Measurements from ENCODE around the gene GLIS2.
A peak's percentile ranks its signal among the peaks of the same experiment; 100 is the strongest.
"Not testable (repeated sequence)": the region's sequence is repeated elsewhere in the genome, so short reads cannot be mapped to it uniquely, and the experiment has no call there.

Gene GLIS2

GRCh38 chr16:4333308-4333638 lies 17.4 kb downstream of the GLIS2 start:
- H3K36me3 ChIP-seq (ENCODE audit: control insufficient read depth in 2 of 2, insufficient read depth in 1 of 2, low read length in 2 of 2) = peaks cover 0 to 28% of the 10 kb centered on the region in 2 experiments; a peak in 1 of 3 replicates
- POLR2A ChIA-PET = no interaction called here

GRCh38 chr16:4333714-4334113 lies 17.8 kb downstream of the GLIS2 start:
- POLR2A ChIA-PET; H3K4me1 ChIP-seq (ENCODE audit: control insufficient read depth, insufficient read depth, low read length); H3K4me3 ChIP-seq (ENCODE audit: low read depth, low read length); H3K9me3 ChIP-seq (ENCODE audit: control insufficient read depth, insufficient read depth, low read depth, low read length); H3K27ac ChIP-seq (ENCODE audit: extremely low read depth, low read depth, low read length): not testable (repeated sequence)
- CTCF ChIA-PET = interaction anchor here (0.7 to 3.0 kb wide), 3 partner anchors 22 to 131 kb away, joined by 4 to 9 read pairs (median 6); no protein-coding TSS in a partner anchor
- H3K36me3 ChIP-seq (ENCODE audit: control insufficient read depth in 2 of 2, insufficient read depth in 1 of 2, low read length in 2 of 2) = peaks cover 0 to 28% of the 10 kb centered on the region in 2 experiments; a peak in 1 of 3 replicates
- peak; percentile 93 for TF ChIP-seq ZNF121 (tag by site-specific recombination; IDR thresholded peaks at IDR 0.05)

More at GRCh38 chr16:4333308-4333638, 17.4 kb downstream of the GLIS2 start:
- Histone ChIP-seq H3K4me1 (ENCODE audit: control insufficient read depth, insufficient read depth, low read length) (no peaks in the 10 kb centered on the region), H3K4me3 (ENCODE audit: low read depth, low read length) (no peak overlapping the region), H3K9me3 (ENCODE audit: control insufficient read depth, insufficient read depth, low read depth, low read length) (no peaks in the 10 kb centered on the region), H3K27ac (ENCODE audit: extremely low read depth, low read depth, low read length) (no peak overlapping the region)
- no peak for TF ChIP-seq ZNF48 (tag by site-specific recombination; IDR thresholded peaks at IDR 0.05)
- TF ChIP-seq ZNF843 (tag by site-specific recombination; IDR thresholded peaks at IDR 0.05) = no peak
- TF ChIP-seq MZF1 (tag by site-specific recombination; IDR thresholded peaks at IDR 0.05; ENCODE audit: borderline replicate concordance) = no peak
- no peak for TF ChIP-seq ZNF26 (tag by site-specific recombination; IDR thresholded peaks at IDR 0.05)
- no peak for TF ChIP-seq ZBTB7A (tag by site-specific recombination; IDR thresholded peaks at IDR 0.05; ENCODE audit: low read depth)
- no peak for TF ChIP-seq ZNF670 (tag by site-specific recombination; IDR thresholded peaks at IDR 0.05; ENCODE audit: low read depth)
- TF ChIP-seq ZNF600 (tag by site-specific recombination; IDR thresholded peaks at IDR 0.05) = no peak
- TF ChIP-seq SCRT1 (tag by site-specific recombination; IDR thresholded peaks at IDR 0.05; ENCODE audit: borderline replicate concordance) = no peak
- TF ChIP-seq ZNF549 (tag by site-specific recombination; IDR thresholded peaks at IDR 0.05) = no peak
- TF ChIP-seq ZNF211 (tag by site-specific recombination; IDR thresholded peaks at IDR 0.05; ENCODE audit: low read depth) = no peak
- no peak for TF ChIP-seq ZNF530 (tag by site-specific recombination; IDR thresholded peaks at IDR 0.05; ENCODE audit: low read depth)
- TF ChIP-seq BCL11B (tag by site-specific recombination; IDR thresholded peaks at IDR 0.05; ENCODE audit: low read depth) = no peak
- TF ChIP-seq ZNF341 (tag by site-specific recombination; IDR thresholded peaks at IDR 0.05; ENCODE audit: low read depth) = no peak
- TF ChIP-seq, protein P1, sequence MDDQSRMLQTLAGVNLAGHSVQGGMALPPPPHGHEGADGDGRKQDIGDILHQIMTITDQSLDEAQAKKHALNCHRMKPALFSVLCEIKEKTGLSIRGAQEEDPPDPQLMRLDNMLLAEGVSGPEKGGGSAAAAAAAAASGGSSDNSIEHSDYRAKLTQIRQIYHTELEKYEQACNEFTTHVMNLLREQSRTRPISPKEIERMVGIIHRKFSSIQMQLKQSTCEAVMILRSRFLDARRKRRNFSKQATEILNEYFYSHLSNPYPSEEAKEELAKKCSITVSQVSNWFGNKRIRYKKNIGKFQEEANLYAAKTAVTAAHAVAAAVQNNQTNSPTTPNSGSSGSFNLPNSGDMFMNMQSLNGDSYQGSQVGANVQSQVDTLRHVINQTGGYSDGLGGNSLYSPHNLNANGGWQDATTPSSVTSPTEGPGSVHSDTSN (CRISPR knock-in tag; IDR thresholded peaks at IDR 0.05) = no peak
- TF ChIP-seq ZIC2 (tag by site-specific recombination; IDR thresholded peaks at IDR 0.05) = no peak
- no peak for TF ChIP-seq ZNF221 (tag by site-specific recombination; IDR thresholded peaks at IDR 0.05; ENCODE audit: borderline replicate concordance)
- TF ChIP-seq ZNF837 (tag by site-specific recombination; IDR thresholded peaks at IDR 0.05) = no peak
- no peak for TF ChIP-seq ZNF184 (tag by site-specific recombination; IDR thresholded peaks at IDR 0.05)
- TF ChIP-seq ZNF16 (tag by site-specific recombination; IDR thresholded peaks at IDR 0.05; ENCODE audit: low read depth) = no peak
- CTCF ChIA-PET = interaction anchor here (2.3 to 4.1 kb wide), 3 partner anchors 22 to 69 kb away, joined by 6 to 63 read pairs (median 9); no protein-coding TSS in a partner anchor
